Glomerular visceral epithelial cell (primary cell): Measurements from ENCODE around the gene ZNF536.

Source experiments
- DNase-seq: peaks from one replicate; pipeline ENCODE4 v3.0.0-alpha.2; 2016; ENCODE audit errors: extremely low spot score

The ZNF536 gene

DNA sequence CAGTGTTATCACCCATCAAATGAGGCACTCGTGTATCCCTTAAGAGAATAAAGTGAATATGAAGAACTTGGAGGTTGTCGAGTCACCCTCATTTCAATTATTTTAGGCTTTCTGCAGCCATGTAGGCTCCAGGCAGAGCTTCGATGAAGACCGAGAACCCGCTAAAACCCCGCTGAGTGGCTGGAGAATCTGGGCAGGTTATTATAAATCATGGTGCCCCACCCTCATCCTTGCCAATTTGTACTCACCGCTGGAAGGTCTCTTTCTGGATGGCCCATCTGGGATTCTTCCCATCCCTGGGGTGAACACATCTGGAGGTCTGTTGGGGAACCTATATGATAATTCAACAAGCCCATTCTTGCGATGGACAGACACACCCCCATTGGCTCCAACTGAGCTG, 190.8 kb downstream of the ZNF536 start:
- DNase-seq: no peak

DNA sequence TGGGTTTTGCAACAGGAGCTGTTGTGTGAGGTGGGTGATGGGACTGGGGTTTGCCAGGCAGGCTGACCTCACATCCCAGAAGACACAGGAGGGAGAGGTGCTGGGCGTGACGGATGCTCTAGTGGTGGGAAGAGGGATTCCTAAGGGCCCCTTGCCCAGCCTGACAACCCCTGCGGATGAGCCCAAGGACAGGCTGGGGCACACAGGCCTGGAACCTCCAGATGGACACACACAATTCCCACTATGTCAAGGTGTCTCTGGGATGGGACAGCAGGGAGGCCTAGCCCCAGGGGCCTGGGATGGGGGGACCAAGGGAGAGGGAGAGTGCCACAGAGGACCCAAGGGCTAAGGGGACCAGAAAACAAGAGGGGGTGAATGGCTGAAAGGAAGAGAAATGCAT, 191.5 kb downstream of the ZNF536 start:
- DNase-seq: no peak

DNA sequence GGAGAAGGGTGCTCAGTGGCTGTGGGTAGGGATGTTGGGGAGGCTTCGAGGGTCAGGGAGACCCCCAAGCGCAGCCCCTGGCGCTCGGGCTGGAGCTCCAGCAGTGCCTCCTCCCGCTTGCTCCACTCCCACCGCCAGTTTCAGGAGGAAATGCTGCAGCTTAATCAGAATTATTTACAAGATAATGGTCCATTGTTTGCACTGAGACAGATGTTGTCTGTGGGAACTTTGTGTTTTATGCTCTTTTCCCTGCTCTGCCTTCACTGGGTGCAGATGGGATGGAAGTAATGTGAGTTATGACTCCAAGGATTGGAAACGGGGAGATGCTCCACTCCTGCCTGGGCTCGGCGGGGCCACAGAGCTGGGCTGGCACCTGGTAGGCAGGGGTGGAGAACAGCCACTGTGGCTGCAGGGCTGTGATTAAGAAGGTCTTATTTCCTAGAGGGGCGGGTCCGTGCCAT, 192.4 kb downstream of the ZNF536 start:
- DNase-seq: no peak

DNA sequence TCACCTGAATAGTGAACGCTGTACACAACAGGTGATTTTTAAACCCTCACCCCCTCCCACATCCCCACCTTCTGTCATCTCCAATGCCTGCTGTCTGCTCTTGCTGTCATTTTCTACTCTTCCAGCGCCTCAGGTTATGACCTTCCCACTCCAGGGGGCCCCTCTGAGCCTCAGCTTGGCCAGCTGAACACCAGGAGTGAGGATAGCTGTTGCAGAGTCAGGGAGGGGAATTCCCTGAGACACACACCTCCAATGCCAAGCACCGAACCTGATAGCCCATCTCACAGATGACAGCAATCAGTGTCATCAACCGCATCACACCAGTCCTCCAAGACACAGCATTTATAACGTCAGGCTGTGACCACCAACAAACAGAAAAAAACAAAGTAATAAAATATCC, 193.5 kb downstream of the ZNF536 start:
- DNase-seq: no peak

DNA sequence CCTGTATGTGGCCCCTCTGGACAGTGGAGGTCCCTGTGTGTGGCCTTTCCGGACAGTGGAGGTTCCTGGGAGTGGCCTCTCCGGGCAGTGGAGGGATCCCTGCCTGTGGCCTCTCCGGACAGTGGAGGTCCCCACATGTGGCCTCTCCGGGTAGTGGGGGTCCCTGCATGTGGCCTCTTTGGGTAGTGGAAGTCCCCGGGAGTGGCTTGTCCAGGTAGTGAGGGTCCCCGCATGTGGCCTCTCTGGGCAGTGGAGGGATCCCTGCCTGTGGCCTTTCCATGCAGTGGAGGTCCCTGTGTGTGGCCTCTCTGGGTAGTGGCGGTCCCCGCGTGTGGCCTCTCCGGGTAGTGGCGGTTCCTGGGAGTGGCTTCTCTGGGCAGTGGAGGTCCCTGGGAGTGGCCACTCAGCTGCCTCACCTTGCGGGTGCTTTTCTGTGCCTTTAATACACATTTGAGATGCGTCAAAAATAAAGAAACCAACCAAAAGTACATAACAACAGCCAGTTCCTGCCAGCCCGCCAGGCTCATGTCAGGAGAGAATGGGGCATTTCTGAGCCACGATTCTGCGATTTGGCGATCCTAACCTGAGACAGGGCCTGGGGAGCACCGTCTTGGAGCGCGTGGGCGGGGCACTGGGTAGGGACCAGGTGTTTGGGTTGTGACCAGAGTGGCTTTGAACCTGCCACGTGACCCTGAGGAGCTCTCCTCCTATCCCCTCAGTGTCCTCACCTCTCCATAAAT, 194.7 kb downstream of the ZNF536 start:
- DNase-seq: no peak

DNA sequence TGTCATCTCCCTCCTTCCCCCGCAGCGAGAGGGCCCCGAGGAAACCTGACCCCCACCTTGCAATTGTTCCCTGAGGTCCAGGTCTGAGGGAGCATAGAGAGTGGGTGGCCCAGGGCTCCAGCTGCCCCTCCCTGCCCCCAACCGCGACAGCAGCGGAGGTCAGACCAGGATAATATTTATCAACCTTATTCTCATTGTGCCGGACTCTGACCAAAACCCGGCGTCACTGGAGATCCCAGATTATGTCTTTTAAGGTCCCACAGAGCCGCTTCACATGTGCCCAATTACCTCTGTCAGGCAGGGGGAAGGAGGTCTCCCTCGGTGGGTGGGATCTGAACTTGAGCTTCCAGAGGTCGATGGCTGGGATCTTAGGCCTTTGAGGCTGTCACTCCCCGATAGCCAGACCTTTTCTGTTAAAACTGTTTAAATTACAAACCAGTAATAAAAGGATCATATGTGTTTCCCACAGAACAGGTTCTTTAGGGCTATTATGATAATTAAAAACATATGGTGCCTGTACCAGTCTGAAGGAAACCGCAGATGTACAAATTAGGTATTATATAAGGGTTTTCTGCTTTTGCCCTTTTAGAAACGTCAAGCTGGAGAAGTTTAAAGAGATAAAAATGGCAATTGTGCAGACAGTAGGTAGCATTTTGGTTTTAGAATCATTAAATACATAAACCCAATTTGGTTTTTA, 195.5 kb downstream of the ZNF536 start:
- no peak for DNase-seq

DNA sequence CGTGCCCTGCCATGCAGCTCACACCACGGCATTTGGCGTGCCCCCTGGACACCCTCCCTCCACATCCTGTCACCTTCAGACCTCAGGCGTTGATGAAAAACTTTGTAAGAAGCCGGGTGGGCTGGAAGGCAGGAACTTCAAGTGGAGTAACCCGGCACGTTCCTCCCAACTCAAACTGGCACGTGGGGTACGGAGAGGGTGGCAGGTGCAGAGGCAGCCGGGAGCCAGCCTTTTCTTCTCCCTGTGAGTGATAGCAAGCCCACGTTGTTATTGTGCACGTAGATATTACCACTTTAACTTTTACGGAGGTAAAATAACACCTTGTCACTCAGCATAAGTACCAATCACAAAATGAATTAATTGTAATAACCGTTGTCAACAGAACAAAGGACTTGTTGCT, 198.0 kb downstream of the ZNF536 start:
- no peak for DNase-seq

DNA sequence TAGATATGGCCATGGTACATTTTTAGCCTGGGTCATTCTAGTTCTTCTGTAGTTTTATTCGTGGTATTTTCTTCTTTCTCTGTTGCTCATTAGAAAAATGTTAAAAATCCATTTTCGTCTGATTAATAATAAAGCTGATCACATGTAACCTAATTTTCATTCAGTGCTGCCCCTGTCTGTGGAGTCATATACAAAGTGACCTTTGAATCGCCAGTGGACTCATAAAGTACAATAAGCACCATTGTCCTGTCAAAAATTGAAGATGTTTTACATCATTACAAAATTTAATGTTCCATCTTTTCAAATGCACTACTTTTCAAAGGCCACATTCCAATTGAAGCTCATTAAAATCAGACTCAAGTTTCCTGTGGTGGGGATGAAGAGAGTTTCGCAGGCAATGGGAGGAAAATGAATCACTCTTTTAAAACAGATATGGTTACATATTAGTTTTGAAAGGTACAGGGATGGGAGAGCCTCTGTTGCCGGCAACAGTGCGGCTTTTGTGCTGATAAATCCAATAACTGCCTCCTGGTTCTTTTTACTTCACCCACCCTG, 205.4 kb downstream of the ZNF536 start:
- DNase-seq: no peak

DNA sequence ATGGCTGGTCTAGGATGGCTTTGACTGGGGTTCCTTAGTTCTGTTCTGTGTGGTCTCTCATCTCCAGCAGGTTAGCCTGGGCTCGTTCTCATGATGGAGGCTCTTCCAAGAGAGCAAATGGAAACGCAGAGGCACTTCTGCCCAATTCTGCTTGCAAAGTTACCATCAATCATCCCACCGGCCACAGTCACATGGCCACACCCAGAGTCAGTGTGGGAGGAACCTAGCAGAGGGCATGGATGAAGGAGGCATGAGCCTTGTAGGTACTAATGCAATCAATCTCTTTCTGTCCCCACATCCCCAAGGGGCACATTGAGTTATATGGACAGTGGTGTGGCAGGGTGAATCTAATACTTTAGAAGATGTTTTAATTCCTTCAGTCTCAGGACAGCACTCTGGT, 207.2 kb downstream of the ZNF536 start:
- no peak for DNase-seq

DNA sequence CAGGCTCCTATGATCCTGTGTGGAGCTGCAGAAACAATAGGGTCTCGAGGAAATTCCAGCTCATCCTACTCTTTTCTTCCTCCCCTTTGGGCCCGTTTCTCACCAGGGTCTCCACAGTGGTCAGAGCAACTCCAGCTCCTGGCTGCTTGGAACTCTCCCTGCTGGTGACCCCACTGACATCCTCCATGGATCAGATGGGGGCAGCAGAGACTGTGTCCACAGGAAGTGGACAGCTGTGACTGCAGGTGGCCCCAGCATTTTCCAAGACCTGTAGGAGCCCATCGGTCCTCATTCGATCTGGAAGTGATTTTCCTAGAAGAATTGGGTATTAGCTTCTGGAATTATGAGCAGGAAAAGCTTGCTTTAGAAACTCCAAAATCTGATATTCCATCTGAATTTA, 208.5 kb downstream of the ZNF536 start:
- DNase-seq: no peak

DNA sequence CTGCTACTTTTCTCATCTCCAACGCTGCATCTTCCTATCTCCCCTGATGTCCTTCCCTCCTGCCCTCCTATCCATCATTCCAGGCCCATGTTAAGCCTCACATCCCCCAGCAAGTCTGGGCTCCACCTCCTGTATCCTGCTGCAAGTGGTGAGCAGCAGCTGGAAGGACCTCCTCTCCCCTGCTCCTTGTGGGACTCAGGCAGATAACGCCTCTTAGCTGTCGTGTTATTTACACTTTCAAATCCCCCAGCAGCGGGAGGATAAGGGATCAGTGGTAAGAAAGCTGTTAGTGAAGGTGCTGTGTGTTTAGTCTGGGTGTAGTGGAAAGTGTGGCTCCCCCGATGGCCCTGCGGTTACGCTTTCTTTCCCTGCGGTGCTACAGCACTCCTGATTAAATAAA, 211.9 kb downstream of the ZNF536 start:
- no peak for DNase-seq

DNA sequence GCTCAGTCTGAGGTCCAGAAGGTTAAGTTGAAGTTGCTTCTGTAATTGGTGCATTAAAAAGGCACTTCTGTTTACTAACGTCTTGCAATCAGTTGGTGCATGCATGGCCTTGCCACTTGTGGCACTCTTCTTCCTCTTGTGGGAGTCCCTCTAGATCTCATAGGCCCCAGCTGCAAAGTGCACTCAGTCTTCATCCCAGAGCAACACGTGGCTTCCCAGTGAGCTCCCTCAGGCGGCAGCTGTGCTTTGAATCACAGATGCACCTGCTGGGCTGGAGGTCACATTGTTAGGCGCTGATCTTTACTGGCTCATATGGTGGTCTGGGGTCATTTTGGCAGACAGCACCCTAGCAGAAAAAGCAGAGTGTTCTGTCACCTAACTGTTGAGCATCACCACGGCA, 215.7 kb downstream of the ZNF536 start:
- DNase-seq: no peak

DNA sequence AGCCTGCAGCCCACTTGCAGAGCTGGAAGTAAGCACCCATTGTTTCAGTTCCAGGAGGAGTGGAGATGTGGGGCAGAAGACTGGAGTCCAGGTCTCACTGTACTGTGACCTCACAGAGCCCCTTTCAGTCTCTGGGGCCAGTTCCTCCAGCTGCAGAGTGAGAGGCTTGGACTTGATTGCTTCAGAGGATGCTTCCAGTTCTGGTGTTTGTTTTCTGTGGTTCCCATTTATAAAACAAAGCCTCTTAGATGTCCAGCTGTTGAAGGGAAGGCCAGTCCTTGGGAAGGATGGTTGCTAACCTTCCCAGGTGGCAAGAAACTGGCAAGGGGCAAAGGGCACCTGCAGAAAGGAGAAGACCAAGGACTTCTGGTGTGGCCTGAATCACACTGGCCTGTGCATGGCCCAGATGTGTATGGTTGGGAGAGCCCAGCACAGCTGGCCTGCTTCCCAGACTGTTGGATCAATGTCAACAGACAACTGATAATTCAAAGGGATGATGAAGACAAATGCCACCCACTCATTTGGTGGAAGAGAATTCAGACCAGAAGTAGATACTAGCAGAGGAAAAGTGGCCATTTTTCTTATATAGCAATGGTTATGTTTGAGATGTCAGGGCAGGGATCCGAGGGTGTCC, 218.5 kb downstream of the ZNF536 start:
- no peak for DNase-seq

DNA sequence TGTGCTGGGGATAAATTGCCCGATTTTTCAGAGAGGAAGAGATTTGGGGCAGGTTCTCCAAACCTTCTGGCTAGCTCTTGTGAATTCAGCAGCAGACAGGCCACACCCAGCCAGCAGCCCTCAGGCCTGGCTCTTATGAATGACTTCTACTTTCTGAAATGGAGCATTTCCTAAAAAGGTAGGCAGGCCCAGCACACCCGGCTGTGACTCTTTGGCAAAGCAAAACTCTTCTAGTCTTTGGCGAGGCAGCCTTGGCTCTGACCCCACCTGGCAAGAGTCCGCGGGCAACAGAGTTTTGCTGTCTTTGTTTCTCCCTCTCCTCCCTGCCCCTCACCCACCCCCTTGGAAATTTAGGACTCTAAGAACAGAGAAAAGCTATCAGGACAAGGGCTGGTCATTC, 221.2 kb downstream of the ZNF536 start:
- no peak for DNase-seq

DNA sequence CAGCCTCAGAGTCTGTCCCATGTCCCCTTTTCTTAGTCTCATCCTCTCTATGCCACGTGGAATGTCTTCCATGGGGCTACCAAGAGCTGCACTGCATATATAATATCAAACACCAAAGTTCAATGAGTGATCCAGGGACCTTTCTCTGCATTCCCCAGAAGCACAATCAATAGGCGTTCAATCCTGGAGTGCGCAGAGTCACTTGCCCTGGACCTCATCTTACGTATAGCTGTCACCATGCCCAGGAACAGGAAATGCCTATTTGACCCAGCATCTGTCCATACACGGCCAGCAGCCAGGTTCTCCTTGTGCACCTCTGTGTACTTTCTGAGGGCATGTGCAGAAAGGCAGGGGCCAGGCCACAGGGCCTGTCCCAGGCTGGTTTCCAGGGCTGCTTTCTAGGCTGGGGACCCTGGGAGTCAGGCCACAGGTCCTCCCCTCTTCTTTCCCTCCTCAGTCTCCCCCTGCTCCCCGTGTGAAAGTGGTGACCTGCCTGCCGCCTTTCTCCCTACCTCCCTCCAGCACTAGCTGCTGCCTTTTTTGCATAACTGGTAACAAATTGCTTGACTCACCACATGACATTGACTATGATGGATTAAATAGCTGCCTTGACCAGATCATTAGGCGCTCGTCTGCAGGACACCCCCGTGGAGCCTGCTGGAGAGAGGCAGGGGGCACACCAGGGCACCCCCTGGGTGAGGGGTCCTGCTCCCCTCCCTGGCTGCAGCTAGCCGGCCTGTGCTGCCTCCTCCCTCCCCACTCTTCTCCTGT, 222.0 kb downstream of the ZNF536 start:
- DNase-seq: no peak

DNA sequence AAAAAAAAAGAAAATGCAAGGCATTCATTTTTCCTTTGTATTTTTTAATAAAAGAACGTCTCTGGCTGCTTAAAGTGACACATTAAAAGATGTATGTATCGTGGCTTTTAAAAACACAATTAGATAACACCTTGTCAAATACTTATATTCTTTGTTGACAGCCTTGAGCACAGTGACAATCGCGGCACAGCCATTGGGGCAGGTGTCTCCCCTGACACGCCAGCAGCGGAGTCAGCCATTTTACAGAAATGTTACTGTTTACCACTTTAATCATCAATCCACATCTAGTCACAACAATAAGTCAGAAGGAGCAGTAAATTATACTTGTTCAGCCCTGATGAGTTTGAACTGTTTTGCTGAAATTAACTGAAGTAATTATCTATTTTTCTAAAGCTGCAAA, 224.1 kb downstream of the ZNF536 start:
- DNase-seq: no peak

DNA sequence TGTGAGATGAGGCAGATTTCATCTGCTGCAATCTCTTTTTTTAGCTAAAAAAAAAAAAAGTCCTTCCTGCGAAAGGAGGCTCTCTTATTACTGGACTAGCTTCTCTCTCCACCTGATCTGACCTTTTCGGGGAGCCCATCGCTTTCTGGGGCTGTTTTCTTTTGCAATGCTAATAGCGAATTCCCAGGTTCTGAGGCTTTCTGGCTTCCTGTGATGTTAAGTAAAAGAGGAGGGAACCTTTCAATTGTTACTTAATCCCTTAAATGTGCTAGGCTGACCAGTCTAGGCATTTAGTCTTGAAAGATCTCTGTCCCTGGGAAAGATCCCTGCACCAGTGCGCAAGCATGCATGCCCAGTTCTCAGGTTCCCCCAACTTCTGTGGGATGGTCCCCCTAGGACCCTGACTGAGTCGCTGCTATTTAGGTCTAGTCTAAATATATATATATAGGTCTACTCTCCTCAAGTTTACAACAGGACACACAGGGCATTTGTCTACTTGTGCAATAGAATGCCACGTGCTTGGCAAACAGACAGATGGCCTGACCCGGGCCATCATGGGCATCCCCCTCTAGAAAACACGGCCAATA, 224.7 kb downstream of the ZNF536 start:
- DNase-seq: no peak

DNA sequence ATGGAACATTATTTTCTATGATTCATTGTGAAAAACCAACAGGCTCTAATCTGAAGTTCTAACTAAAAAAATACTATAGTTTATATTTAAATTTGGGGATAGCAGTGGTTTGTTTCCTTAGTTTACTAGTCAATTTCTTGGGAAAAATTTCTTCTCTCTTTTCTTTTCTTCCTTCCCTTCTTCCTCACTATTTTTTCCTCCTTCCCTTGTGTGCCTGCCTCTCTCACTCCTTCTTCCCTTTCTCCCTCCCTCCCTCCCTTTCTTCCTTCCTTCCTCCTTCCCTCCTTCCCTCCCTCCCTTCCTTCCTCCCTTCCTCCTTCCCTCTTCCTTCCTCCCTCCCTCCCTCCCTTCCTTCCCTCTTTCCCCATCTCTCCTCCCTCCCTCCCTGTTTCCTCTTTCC, 226.5 kb downstream of the ZNF536 start:
- no peak for DNase-seq

DNA sequence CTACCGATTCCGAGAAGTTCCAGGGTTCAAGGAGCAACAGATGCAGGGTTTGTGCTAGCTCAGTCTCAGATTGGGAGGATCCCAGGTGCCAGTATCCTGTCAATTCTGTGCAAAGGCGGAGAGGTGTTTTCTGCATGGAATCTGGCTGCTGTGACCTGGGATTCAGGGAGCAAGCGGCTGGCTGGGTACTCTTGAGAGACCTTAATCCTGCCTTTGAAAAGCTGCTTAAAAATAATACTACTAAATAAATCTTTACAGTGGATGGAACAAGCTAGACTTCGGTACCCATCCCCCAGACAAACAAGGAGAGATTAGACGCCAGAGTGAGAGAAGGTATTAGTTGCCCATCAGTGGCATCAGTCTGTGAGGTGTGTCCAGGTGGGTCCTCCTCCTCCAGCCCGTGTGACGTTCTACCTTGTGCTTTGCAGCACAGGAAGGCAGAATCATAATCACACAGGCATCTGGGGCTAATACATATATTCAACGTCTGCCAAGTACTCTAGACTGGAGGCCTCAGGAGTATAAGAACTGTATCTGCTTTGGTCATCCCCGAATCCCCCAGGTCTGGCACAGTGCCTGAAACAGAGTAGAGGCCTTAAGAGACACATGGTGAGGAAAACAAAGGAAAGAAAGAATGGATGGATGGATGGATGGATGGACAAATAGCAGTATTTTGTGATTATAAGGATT, 230.6 kb downstream of the ZNF536 start:
- no peak for DNase-seq

DNA sequence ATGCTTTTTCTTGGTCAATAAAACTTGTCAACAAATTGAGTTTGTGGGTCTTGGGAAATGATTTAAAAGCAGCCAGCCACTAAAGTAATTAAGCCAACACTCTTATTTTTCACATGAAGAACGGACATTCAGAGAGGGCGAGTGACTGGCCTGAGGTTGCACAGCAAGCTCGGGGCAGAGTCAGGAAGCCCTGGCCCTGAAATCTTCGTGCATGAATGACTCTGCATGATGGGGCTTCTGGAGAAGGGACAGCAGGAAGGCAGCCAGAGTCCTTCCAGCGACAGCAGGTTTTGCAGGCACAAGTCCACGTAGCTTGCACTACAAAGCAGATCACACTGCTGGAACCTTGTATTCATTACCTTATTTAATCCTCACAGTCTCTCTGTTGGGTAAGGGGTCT, 232.5 kb downstream of the ZNF536 start:
- DNase-seq: no peak

DNA sequence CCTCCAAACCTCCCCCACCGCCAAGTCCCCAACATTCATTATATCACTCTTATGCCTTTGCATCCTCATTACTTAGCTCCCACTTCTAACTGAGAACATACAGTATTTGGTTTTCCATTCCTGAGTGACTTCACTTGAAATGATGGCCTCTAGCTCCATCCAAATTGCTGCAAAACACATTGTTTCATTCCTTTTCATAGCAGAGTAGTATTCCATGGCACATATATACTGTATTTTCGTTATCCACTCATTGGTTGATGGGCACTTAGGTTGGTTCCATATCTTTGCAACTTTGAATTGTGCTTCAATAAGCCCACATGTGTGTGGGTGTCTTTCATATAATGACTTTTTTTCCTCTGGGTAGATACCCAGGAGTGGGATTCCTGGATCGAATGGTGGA, 233.1 kb downstream of the ZNF536 start:
- no peak for DNase-seq
